Effector memory CD8-positive, alpha-beta T cell (primary cell): ENCODE results near the gene MARCKS.
A peak's percentile ranks its signal among the peaks of the same experiment; 100 is the strongest.

Experiments
- ATAC-seq: fragments of 150-1000 bp; cut with Tn5 transposase; replicated peaks from 2 replicates; pipeline ENCODE4 v1.10.0; 2021; ENCODE audit warnings: mild to moderate bottlenecking, moderate library complexity
- DNase-seq, 3 experiments: peaks; one replicate each; pipeline ENCODE4 v3.0.0; 2021
- H3K27ac Mint-ChIP-seq, 2 donors: one replicate each; pipeline ENCODE4 v1.8.0; 2022; ENCODE audit warnings: mild to moderate bottlenecking in 2 of 2, mixed read lengths in 2 of 2, moderate library complexity in 2 of 2
- H3K27me3 Mint-ChIP-seq, 2 donors: one replicate each; pipeline ENCODE4 v1.8.0; 2022; ENCODE audit warnings: mixed read lengths in 2 of 2
- H3K36me3 Mint-ChIP-seq: one replicate; pipeline ENCODE4 v1.8.0; 2022; ENCODE audit warnings: mild to moderate bottlenecking, moderate library complexity, mixed read lengths; ENCODE audit not compliant: insufficient read depth
- H3K4me1 Mint-ChIP-seq, 2 donors: one replicate each; pipeline ENCODE4 v1.8.0; 2022; ENCODE audit warnings: low read depth in 2 of 2, mixed read lengths in 2 of 2
- H3K4me3 Mint-ChIP-seq, 2 donors: one replicate each; pipeline ENCODE4 v1.8.0; 2022; ENCODE audit warnings: mild to moderate bottlenecking in 2 of 2, mixed read lengths in 2 of 2, moderate library complexity in 2 of 2
- H3K9me3 Mint-ChIP-seq, 2 donors: one replicate each; pipeline ENCODE4 v1.8.0; 2022; ENCODE audit warnings: mixed read lengths in 2 of 2
- total RNA-seq, 9 experiments: gene quantifications; one replicate each; lab custom pipeline; 2026; lab: John Stamatoyannopoulos, UW

MARCKS gene
- 0 to 11.0 (median 0.23) reads per million in 9 experiments for total RNA-seq

- no peak within 1 kb of the TSS for H3K27ac Mint-ChIP-seq
- peaks cover 25 to 28% of the 10 kb centered on the region in 2 donors for H3K27me3 Mint-ChIP-seq
- peaks cover 0 to 4% of the 10 kb centered on the region in 2 donors for H3K9me3 Mint-ChIP-seq
- peaks cover 11 to 14% of the 10 kb centered on the region in 2 donors for H3K4me1 Mint-ChIP-seq
- DNase-seq (no peak), ATAC-seq (peak; percentile 35)
- H3K36me3 Mint-ChIP-seq: no peaks in the 10 kb centered on the region
- H3K4me3 Mint-ChIP-seq: no peak within 1 kb of the TSS
Observed at GRCh38 chr6:113856625-113857555, at the start of gene MARCKS. MARCKS (plus strand) TSS chr6:113857345; CDS start chr6:113857746, 401 bp downstream.

GRCh38 chr6:113809826-113810225 is 47.3 kb upstream of the MARCKS start:
- Mint-ChIP-seq H3K4me3 (no peak overlapping the region), H3K4me1 (no peaks in the 10 kb centered on the region)

GRCh38 chr6:113813142-113813541 is 44.0 kb upstream of the MARCKS start:
- H3K9me3 Mint-ChIP-seq: no peaks in the 10 kb centered on the region
- no peaks in the 10 kb centered on the region for H3K36me3 Mint-ChIP-seq
- H3K4me1 Mint-ChIP-seq: no peaks in the 10 kb centered on the region
- DNase-seq: no peak
- peaks cover 0 to 13% of the 10 kb centered on the region in 2 donors for H3K27me3 Mint-ChIP-seq
- no peak for ATAC-seq
- H3K4me3 Mint-ChIP-seq: no peak overlapping the region
- H3K27ac Mint-ChIP-seq: no peak overlapping the region

More at GRCh38 chr6:113809826-113810225, 47.3 kb upstream of the MARCKS start:
- peak; percentile 37 for ATAC-seq
- H3K36me3 Mint-ChIP-seq: no peaks in the 10 kb centered on the region
- H3K27ac Mint-ChIP-seq: no peak overlapping the region
- H3K9me3 Mint-ChIP-seq: no peaks in the 10 kb centered on the region
- H3K27me3 Mint-ChIP-seq: peaks cover 0 to 13% of the 10 kb centered on the region in 2 donors
- DNase-seq: no peak

GRCh38 chr6:113818578-113818977 is 38.6 kb upstream of the MARCKS start:
- Mint-ChIP-seq H3K4me3 (no peak overlapping the region), H3K4me1 (no peaks in the 10 kb centered on the region)
- no peak for DNase-seq

GRCh38 chr6:113819169-113819830 is 37.8 kb upstream of the MARCKS start:
- H3K36me3 Mint-ChIP-seq: no peaks in the 10 kb centered on the region
- peaks cover 23 to 24% of the 10 kb centered on the region in 2 donors for H3K27me3 Mint-ChIP-seq
- H3K27ac Mint-ChIP-seq: no peak overlapping the region
- ATAC-seq (no peak), DNase-seq (no peak)
- no peaks in the 10 kb centered on the region for H3K4me1 Mint-ChIP-seq
- H3K4me3 Mint-ChIP-seq: no peak overlapping the region
- H3K9me3 Mint-ChIP-seq: no peaks in the 10 kb centered on the region

More at GRCh38 chr6:113818578-113818977, 38.6 kb upstream of the MARCKS start:
- no peak for ATAC-seq
- Mint-ChIP-seq H3K27ac (no peak overlapping the region), H3K36me3 (no peaks in the 10 kb centered on the region), H3K9me3 (no peaks in the 10 kb centered on the region), H3K27me3 (peaks cover 22 to 24% of the 10 kb centered on the region in 2 donors)

- Mint-ChIP-seq H3K27me3 (peaks cover 27 to 28% of the 10 kb centered on the region in 2 donors), H3K36me3 (no peaks in the 10 kb centered on the region), H3K4me1 (no peaks in the 10 kb centered on the region), H3K9me3 (no peaks in the 10 kb centered on the region), H3K27ac (no peak overlapping the region), H3K4me3 (no peak overlapping the region)
- no peak for DNase-seq
- ATAC-seq: no peak
Observed at GRCh38 chr6:113820761-113821160, 36.4 kb upstream of the MARCKS start.

- no peaks in the 10 kb centered on the region for H3K9me3 Mint-ChIP-seq
- no peaks in the 10 kb centered on the region for H3K4me1 Mint-ChIP-seq
- DNase-seq: no peak
- no peak overlapping the region for H3K4me3 Mint-ChIP-seq
- no peaks in the 10 kb centered on the region for H3K36me3 Mint-ChIP-seq
- H3K27ac Mint-ChIP-seq: no peak overlapping the region
- H3K27me3 Mint-ChIP-seq: peaks cover 27 to 29% of the 10 kb centered on the region in 2 donors
- ATAC-seq: no peak
Observed at GRCh38 chr6:113821445-113821844, 35.7 kb upstream of the MARCKS start.

- peaks cover 29 to 33% of the 10 kb centered on the region in 2 donors for H3K27me3 Mint-ChIP-seq
- H3K9me3 Mint-ChIP-seq: no peaks in the 10 kb centered on the region
- DNase-seq (no peak), ATAC-seq (no peak)
- H3K36me3 Mint-ChIP-seq: no peaks in the 10 kb centered on the region
- no peaks in the 10 kb centered on the region for H3K4me1 Mint-ChIP-seq
- no peak overlapping the region for H3K27ac Mint-ChIP-seq
- no peak overlapping the region for H3K4me3 Mint-ChIP-seq
Observed at GRCh38 chr6:113823916-113824315, 33.2 kb upstream of the MARCKS start.

- DNase-seq: no peak
- H3K36me3 Mint-ChIP-seq: no peaks in the 10 kb centered on the region
- H3K27me3 Mint-ChIP-seq: peaks cover 29 to 35% of the 10 kb centered on the region in 2 donors
- no peaks in the 10 kb centered on the region for H3K4me1 Mint-ChIP-seq
- ATAC-seq: no peak
- H3K9me3 Mint-ChIP-seq: no peaks in the 10 kb centered on the region
- H3K4me3 Mint-ChIP-seq: no peak overlapping the region
- H3K27ac Mint-ChIP-seq: no peak overlapping the region
Observed at GRCh38 chr6:113824411-113824810, 32.7 kb upstream of the MARCKS start.

GRCh38 chr6:113824866-113825265 is 32.3 kb upstream of the MARCKS start:
- H3K27me3 Mint-ChIP-seq: peaks cover 29 to 38% of the 10 kb centered on the region in 2 donors
- DNase-seq (no peak), ATAC-seq (no peak)
- H3K36me3 Mint-ChIP-seq: no peaks in the 10 kb centered on the region
- no peak overlapping the region for H3K27ac Mint-ChIP-seq
- no peaks in the 10 kb centered on the region for H3K4me1 Mint-ChIP-seq
- no peak overlapping the region for H3K4me3 Mint-ChIP-seq
- H3K9me3 Mint-ChIP-seq: no peaks in the 10 kb centered on the region

- ATAC-seq (no peak), DNase-seq (no peak)
- H3K27ac Mint-ChIP-seq: no peak overlapping the region
- H3K27me3 Mint-ChIP-seq: peaks cover 27 to 38% of the 10 kb centered on the region in 2 donors
- no peak overlapping the region for H3K4me3 Mint-ChIP-seq
- H3K4me1 Mint-ChIP-seq: no peaks in the 10 kb centered on the region
- H3K9me3 Mint-ChIP-seq: no peaks in the 10 kb centered on the region
- no peaks in the 10 kb centered on the region for H3K36me3 Mint-ChIP-seq
Observed at GRCh38 chr6:113825781-113826180, 31.4 kb upstream of the MARCKS start.

GRCh38 chr6:113828984-113829695 is 28.0 kb upstream of the MARCKS start:
- Mint-ChIP-seq H3K4me1 (no peaks in the 10 kb centered on the region), H3K36me3 (no peaks in the 10 kb centered on the region), H3K9me3 (no peaks in the 10 kb centered on the region), H3K27me3 (peaks cover 12 to 19% of the 10 kb centered on the region in 2 donors), H3K27ac (no peak overlapping the region), H3K4me3 (no peak overlapping the region)
- ATAC-seq: no peak
- DNase-seq: no peak

- no peak for DNase-seq
- Mint-ChIP-seq H3K27me3 (peaks cover 12 to 13% of the 10 kb centered on the region in 2 donors), H3K4me1 (no peaks in the 10 kb centered on the region), H3K9me3 (no peaks in the 10 kb centered on the region), H3K27ac (no peak overlapping the region), H3K36me3 (no peaks in the 10 kb centered on the region), H3K4me3 (no peak overlapping the region)
- ATAC-seq: no peak
Observed at GRCh38 chr6:113829696-113830045, 27.5 kb upstream of the MARCKS start.
